Measurements from ENCODE around the gene HOXD11.

Gene HOXD11

GRCh38 chr2:176156301-176156806 lies 49.3 kb downstream of the HOXD11 start:
- Histone ChIP-seq H3K36me3 (ENCODE audit: insufficient read depth, low read depth, low read length) (no peaks in the 10 kb centered on the region), H3K27me3 (ENCODE audit: insufficient read depth, low read length) (peaks cover 100% of the 10 kb centered on the region), H3K4me3 (ENCODE audit: low read length) (no peak overlapping the region), H3K9ac (ENCODE audit: low read depth, low read length) (no peak overlapping the region), H3K27ac (ENCODE audit: low read length) (no peak overlapping the region), H3K9me3 (ENCODE audit: insufficient read depth, low read depth, low read length) (no peaks in the 10 kb centered on the region; the same call in 1 of the 2 replicates), H3K4me1 (ENCODE audit: insufficient read depth, low read length) (no peaks in the 10 kb centered on the region)

- no peak within 1 kb of the TSS for H3K27ac ChIP-seq (ENCODE audit: low read length)
- no peaks in the 10 kb centered on the region for H3K4me1 ChIP-seq (ENCODE audit: insufficient read depth, low read length)
- H3K27me3 ChIP-seq (ENCODE audit: insufficient read depth, low read length) = peaks cover 100% of the 10 kb centered on the region
- no peaks in the 10 kb centered on the region for H3K36me3 ChIP-seq (ENCODE audit: insufficient read depth, low read depth, low read length)
- H3K9ac ChIP-seq (ENCODE audit: low read depth, low read length) = no peak within 1 kb of the TSS
- H3K9me3 ChIP-seq (ENCODE audit: insufficient read depth, low read depth, low read length) = peaks cover 5% of the 10 kb centered on the region; the same call in 1 of the 2 replicates
- no peak within 1 kb of the TSS for H3K4me3 ChIP-seq (ENCODE audit: low read length)
Measured at GRCh38 chr2:176156807-176157498, 49.9 kb downstream of the HOXD11 start, which contains the start of gene HOXD3. Gene HOXD3 (plus strand): TSS chr2:176157307. CDS start chr2:176169115, 11,808 bp downstream.

- Histone ChIP-seq H3K9ac (ENCODE audit: low read depth, low read length) (no peak overlapping the region), H3K27ac (ENCODE audit: low read length) (no peak overlapping the region), H3K9me3 (ENCODE audit: insufficient read depth, low read depth, low read length) (peaks cover 6% of the 10 kb centered on the region; the same call in 1 of the 2 replicates), H3K27me3 (ENCODE audit: insufficient read depth, low read length) (peaks cover 100% of the 10 kb centered on the region), H3K4me3 (ENCODE audit: low read length) (no peak overlapping the region), H3K36me3 (ENCODE audit: insufficient read depth, low read depth, low read length) (no peaks in the 10 kb centered on the region), H3K4me1 (ENCODE audit: insufficient read depth, low read length) (no peaks in the 10 kb centered on the region)
Measured at GRCh38 chr2:176157499-176158185, 50.6 kb downstream of the HOXD11 start.

GRCh38 chr2:176158186-176158591 lies 51.1 kb downstream of the HOXD11 start:
- H3K4me3 ChIP-seq (ENCODE audit: low read length) = no peak overlapping the region
- peaks cover 100% of the 10 kb centered on the region for H3K27me3 ChIP-seq (ENCODE audit: insufficient read depth, low read length)
- peaks cover 6% of the 10 kb centered on the region; the same call in 1 of the 2 replicates for H3K9me3 ChIP-seq (ENCODE audit: insufficient read depth, low read depth, low read length)
- no peak overlapping the region for H3K9ac ChIP-seq (ENCODE audit: low read depth, low read length)
- H3K4me1 ChIP-seq (ENCODE audit: insufficient read depth, low read length) = no peaks in the 10 kb centered on the region
- H3K36me3 ChIP-seq (ENCODE audit: insufficient read depth, low read depth, low read length) = no peaks in the 10 kb centered on the region
- H3K27ac ChIP-seq (ENCODE audit: low read length) = no peak overlapping the region

GRCh38 chr2:176158855-176159662 lies 52.0 kb downstream of the HOXD11 start:
- H3K9me3 ChIP-seq (ENCODE audit: insufficient read depth, low read depth, low read length) = peaks cover 6% of the 10 kb centered on the region; the same call in 1 of the 2 replicates
- H3K4me1 ChIP-seq (ENCODE audit: insufficient read depth, low read length) = no peaks in the 10 kb centered on the region
- H3K27ac ChIP-seq (ENCODE audit: low read length) = no peak overlapping the region
- H3K27me3 ChIP-seq (ENCODE audit: insufficient read depth, low read length) = peaks cover 100% of the 10 kb centered on the region
- H3K9ac ChIP-seq (ENCODE audit: low read depth, low read length) = no peak overlapping the region
- H3K36me3 ChIP-seq (ENCODE audit: insufficient read depth, low read depth, low read length) = no peaks in the 10 kb centered on the region
- no peak overlapping the region for H3K4me3 ChIP-seq (ENCODE audit: low read length)
